ENCODE results near the gene SMARCAD1. TPM values are rescaled to one million over a fixed set of nuclear protein-coding genes. Genes with fewer than 3 reads are reported as not detected.

SMARCAD1 gene
- total RNA-seq, 4 donors from 2014 or later = 17.7 to 25.4 (median 21.0) TPM

GRCh38 chr4:94211861-94212260 lies 4.2 kb downstream of the SMARCAD1 start:
- TF ChIP-seq CTCF (IDR thresholded peaks at IDR 0.05; ENCODE audit: low read depth) = no peak

DNA sequence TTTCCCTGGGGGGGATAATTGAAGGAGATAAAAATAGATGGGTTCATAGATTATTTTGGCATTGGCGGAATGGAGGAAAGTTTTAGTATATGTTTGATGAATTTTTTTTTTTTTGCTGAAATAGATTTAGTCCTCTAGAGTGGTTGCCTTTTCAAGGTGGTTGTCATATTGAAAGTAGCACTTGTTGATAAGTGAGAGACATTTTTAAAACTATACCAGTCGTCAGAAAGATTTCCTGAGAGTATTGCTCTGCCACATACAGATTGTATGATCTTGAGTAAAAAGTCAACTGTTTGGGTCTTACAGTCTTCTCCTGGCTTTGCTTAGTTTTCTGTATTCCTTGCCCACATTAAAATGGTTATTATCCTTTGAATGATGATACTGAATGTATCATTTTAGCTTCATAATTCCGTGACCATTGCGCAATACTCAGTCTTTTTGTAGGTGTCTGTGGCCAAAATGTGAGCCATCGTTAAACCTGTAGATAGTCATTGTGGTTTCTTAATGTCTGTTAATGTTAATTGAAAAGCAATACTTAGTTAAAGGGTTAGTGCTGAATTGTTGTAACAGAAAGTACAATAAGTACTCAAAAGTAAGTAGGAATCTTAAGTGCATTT lies 7.1 kb downstream of the SMARCAD1 start:
- TF ChIP-seq CTCF (IDR thresholded peaks at IDR 0.05; ENCODE audit: low read depth) = no peak

GRCh38 chr4:94216394-94216793 lies 8.7 kb downstream of the SMARCAD1 start:
- no peak for TF ChIP-seq CTCF (IDR thresholded peaks at IDR 0.05; ENCODE audit: low read depth)

- no peak for TF ChIP-seq CTCF (IDR thresholded peaks at IDR 0.05; ENCODE audit: low read depth)
Measured at GRCh38 chr4:94219402-94219801, 11.7 kb downstream of the SMARCAD1 start.

DNA sequence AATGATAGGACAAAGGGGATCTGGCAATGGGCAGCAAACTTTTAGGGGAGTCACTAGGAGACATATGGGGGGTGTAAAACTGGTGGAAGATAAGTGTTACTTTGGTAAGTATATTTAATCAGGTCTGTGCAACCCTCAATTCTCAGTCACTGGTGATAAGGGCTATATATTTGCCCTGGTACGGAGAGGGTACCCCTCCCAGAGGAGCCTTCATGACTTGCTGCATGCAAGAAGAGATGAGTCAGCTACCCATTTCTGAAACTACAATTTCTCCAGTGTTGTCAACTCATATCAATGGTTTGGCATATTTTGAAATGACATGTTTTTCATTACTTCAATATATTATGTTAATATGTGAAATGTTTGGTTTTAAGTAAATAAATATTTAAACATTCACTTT lies 14.3 kb downstream of the SMARCAD1 start:
- no peak for TF ChIP-seq CTCF (IDR thresholded peaks at IDR 0.05; ENCODE audit: low read depth)

GRCh38 chr4:94225449-94225848 lies 17.8 kb downstream of the SMARCAD1 start:
- no peak for TF ChIP-seq CTCF (IDR thresholded peaks at IDR 0.05; ENCODE audit: low read depth)

- TF ChIP-seq CTCF (IDR thresholded peaks at IDR 0.05; ENCODE audit: low read depth) = no peak
Measured at GRCh38 chr4:94226763-94227162, 19.1 kb downstream of the SMARCAD1 start.

Data from subcutaneous adipose tissue (tissue), 4 donors.